NCI-H748 (cell line): ENCODE results near the gene GNAQ.
"Not testable (repeated sequence)": the region's sequence is repeated elsewhere in the genome, so short reads cannot be mapped to it uniquely, and the experiment has no call there.

Source experiments
- DNase-seq: peaks from one replicate; lab custom pipeline; 2025; ENCODE audit not compliant: unreplicated experiment; lab: John Stamatoyannopoulos, UW

The GNAQ gene

DNA sequence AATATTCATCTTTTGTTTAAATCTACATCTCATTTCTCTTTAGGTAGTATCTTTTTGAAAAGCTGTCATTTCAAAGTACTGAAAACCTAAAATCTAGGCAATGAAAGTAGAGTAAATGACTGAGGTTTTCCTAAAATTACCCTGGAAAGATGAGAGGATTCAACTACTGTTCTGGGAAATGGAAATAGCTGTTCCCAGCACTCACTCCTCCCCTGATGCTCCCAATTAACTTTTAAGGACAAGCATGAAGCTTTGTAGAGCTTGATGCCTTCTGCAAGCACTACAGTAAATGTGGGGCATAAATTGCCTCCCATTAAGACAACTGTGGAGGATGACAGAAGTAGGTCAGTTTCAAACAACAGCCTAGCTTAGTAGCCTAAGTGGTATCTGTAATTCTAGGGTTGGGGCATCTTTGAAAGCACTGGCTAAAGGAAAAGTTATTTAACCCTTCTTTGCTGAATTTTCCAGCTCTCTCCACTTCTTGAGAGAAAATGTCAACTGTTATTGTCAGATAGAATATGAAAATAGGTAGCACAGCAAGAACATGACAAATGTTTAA is 283.3 kb downstream of the GNAQ start:
- no peak for DNase-seq

DNA sequence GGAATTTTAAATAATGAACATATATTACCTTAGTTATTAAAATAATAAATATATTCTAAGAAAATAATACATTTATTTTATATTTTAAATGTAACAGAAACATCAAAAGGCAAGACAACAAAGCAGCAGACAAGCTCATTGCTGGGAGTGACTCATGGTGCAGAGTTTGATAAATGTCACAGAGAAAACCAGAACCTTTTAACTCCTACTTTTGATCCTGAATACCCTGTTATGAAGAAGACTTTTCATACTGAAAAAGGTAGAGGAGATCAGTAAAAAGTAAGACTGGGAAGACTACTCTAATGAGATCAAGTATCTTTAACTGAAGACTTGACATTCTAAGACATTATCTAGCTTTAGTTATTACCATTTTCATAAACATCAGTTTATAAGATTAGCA is 284.4 kb downstream of the GNAQ start:
- no peak for DNase-seq

DNA sequence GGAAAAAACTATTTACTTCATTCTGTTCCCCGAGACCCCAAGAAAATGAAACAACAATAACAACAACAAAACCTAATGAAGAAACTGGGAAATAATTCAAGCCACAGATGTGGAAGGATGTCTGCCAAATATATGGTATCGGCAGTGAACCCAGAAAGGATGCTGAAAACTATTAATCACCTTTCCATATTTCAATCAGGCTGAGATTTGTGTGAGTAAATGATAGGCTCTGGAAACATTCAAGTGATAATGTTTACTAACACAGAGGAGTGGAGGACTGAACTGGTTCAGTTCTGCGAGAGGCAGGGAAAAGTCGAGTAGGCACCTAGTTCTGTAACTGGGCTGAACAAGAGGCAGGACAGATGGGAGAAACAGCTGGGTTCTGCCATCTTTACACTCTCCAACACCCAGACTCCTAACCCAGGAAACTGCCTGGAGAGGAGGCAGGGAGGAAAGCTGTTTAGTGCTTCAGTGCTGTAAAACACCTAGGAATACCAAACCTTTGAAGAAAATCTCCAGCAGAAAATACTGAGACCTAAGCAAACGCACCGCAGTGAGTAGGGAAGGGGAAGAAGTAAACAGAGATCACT is 286.7 kb downstream of the GNAQ start:
- DNase-seq = no peak

DNA sequence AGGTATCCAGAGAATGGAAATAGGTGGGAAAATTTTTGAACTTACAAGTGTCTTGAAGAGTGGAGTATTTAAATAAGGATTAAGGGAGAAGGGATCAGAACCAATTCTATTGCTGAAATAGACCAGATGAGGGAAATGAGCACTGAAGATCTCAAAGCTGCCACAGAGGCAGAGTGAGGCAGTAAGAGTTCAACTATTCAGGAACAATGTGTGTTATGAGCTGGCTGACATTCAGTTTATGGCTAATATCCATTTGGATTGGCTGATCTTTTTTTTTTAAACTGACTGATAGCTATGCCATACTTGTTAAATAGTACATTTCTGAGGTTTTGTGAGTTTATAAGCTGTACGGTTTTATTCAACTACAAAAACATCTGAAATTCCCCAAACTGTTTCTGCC is 288.2 kb downstream of the GNAQ start:
- no peak for DNase-seq

DNA sequence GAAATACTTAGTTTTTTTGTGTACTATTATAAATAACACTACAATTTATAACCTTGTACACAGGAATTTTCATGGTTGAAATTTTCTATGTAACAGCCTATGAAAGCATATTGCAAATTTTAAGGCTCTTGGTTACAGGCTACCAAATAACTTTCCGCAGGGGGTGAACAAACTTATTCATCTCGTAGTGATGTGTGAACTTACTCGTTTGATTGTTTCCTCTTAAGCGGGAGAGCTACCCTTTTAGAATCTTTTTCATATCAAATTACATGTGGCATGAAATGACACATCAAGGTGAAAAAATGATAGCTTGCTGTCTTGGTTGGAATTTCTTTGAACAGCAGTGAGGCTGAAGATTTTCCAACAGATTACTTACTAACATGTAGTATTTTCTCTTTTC is 292.7 kb downstream of the GNAQ start:
- no peak for DNase-seq

DNA sequence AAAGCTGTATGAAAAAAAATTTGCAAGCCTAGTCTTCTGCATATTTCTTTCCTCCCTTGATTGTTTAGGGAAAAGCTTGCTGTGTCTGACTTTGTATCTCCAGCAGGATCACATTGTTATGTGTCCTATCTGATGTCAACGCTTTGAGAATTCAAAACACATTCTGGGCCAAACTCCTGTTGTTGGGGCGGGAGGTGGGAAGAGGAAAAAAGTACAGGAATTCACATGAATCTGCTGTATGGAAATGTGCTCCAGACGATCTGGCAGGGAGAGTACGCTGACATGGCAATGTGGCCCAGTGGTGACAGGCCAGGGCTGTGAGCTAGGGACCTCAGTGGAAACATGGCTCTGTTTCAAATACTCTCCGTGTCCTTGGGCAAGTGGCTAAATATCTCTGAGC is 296.1 kb downstream of the GNAQ start:
- no peak for DNase-seq

DNA sequence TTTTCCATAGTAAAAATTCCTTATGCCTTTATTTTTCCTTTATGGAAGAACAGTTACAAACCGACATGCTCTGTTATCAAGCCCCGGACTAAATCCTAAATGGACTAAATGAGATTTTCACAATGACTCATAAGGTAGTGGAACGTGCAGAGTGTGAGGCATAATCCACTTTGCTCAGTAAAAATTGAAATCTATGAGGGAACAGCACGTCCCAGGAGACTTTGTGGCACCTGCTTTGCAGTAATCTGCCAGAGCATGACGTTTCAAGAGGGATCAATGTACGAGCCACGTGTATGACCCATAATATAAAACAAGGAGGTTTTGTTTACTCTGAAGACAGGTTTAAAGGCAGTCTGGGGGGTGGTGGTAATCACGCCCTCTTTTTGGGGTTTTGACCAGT is 299.7 kb downstream of the GNAQ start:
- peak; percentile 13 for DNase-seq

DNA sequence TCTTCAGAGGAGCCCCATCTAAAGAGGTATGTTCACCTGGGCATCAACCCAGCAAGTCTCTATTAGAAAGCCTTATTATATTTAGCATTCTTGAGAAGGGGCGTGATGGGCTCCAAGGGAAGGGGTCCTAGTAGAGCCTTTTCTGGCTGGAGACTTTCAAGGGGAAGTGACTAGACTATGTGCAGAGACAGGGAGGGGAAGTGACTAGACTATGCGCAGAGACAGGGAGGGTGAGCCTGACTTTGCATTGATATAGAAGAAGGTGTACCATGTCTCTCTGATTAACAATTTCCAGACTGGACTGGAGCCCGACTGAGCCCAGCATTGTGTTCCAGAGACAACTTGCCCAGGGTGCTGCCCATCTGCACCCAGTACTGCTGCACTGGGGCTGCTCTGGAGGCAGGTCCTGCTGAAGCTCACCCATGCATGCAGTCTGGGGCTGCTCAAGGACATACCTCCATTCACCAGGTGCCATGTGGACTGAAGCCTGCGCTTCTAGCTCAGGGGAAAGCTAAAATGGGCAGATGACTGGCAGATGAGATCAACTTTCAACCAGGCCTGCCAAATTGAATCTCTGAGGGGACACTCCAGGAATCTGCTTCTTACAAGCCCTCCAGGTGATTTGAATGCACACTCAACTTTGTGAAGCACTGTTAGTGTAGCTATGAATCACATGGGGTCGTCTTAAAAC is 300.5 kb downstream of the GNAQ start:
- DNase-seq = no peak

DNA sequence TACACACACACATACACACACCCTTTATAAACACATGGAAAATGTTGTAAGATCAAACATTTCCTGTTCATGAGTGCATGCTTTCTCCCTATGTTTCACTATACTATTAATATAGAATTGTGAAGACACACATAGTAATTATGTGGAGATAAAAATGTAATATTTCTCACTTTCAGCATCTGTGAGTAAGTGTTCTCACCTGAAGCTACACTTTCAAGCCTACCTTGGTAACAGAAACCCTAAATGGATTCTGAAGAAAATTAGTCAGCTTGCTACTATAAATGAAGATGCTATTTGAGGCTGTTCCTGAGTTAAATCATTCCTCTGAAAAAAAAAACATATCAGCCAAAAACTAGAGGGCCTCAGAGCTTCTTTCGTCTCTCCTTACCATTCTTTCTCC is 302.4 kb downstream of the GNAQ start:
- DNase-seq = no peak

DNA sequence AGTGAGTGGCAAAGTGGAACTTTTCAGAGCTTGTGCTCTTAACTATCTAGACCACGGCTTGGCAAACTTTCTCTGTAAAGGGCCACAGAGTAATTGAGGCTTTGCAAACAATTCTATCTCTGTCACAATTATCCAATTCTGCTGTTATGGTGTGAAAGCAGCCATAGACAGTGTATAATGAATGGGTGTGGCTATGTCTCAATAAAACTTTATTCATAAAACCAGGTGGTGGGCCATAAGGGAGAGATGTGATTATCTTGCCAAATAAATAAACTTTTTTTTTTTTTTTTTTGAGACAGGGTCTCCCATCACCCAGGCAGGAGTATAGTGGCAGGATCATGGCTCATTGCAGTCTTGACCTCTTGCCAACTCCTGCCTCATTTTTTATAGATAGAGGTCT is 304.8 kb downstream of the GNAQ start:
- DNase-seq = no peak

DNA sequence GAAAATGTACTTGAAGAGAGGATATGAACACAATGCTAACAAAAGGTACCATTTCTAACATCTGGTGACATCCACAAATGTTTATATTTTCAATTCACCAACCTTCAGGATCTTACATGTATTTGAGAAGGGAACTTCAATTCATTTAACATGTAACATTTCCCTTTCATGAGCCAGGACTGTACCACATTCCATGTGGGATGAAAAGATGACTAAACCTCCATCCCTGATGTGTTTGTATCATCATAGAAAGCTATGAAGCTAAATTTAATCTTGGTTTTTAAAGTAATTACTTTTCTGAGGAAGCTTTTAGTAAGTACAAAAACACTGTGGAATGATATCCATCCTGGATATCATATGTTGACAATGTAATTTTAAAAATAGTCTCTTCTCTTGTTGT is 305.3 kb downstream of the GNAQ start:
- DNase-seq = no peak

DNA sequence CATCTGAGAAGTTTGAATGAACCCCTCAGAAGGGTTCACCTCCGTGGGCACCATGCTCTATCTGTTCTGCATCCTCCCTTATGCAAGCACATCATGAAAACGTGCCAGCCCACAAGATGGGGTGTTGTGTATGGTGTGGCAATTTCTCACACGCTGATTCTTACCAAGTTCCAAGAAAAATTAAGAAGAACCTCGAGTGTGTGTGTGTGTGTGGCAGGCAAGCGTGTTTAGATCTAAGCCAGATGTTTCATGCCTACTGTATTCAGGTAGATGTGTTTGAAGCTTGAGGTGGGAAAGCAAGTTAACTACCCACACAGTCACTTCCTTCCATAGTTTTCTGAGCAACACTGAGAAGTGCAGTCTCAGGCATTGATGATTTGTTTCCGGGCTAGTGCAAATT is 305.8 kb downstream of the GNAQ start:
- no peak for DNase-seq

DNA sequence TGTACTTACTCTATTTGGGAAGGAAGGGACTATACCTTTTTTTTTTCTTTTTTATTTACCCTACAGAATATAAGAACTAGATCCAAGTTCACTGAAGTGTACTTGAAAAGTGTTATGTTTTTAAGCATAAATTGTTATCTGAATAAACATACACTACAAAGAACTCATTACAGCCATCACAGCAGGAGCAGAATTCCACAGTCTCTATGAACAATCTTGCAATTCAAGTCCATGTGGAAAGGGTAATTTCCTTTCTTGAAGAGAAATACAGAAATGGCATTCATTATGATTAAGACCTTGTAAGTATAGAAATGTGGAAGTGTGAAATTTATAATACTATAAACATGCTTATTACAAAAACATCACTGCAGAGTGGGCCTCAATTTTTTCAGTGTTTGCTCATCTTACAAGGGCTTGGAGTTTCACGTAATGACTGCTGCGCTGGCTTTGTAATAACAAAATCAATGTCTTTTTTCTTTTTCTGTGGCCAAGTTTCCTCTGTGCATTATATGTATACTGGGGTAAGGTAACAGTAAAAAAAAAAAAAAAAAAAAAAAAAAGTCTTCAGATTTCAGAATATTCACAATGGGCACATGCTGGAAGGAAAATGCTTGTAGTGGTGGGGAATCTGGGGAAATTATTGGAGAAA is 306.4 kb downstream of the GNAQ start:
- DNase-seq = no peak

DNA sequence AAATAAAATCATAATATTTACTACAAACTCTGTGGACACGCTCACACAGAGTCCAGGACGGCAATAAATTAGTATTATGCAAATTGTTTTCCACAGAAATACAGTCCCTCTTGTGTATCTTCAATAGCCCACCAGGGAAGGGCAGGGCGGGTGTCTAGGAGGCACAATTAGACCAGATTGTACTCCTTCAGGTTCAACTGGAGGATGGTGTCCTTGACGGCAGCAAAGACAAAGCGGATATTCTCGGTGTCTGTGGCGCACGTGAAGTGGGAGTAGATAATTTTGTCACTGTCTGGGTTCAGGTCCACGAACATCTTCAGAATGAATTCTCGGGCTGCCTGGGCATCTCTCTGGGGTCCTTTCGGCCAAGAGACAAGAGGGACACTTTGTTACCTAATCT is 310.5 kb downstream of the GNAQ start:
- not testable (repeated sequence) for DNase-seq

DNA sequence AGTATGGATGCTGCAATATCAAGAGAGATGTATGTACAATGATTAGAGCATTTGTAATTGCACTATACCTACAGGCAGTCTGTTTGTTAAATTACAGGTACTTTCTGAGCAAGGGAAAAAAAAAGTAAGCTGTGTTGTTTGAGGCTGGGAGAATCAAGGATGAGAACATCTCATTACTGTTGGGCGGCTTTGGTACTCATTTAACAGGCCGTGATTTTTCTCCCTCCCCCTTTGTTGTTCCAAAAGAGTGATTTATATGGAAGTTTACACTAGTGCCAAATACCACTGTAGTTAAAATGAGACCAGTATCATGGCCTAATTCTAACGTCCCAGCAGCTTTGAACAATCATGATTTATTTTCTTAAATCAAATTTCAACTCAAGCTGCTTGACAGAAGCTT is 312.3 kb downstream of the GNAQ start:
- DNase-seq = no peak

DNA sequence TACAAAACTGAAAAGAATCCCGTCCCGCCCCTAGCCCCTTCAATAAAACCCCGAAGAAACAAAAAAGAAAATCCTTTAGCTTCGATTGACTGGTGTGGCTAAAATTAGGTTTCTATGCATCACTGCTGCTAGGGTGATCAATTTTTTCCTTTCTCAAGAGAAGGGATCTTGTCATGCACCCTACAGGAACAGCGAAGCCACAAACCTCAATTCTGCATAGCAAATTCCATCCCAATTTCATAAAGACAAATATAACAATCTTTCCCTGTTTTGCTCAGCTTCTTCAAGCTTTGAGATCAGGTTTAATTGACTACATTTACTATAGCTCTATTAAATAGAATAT is 313.3 kb downstream of the GNAQ start:
- DNase-seq = not testable (repeated sequence)

DNA sequence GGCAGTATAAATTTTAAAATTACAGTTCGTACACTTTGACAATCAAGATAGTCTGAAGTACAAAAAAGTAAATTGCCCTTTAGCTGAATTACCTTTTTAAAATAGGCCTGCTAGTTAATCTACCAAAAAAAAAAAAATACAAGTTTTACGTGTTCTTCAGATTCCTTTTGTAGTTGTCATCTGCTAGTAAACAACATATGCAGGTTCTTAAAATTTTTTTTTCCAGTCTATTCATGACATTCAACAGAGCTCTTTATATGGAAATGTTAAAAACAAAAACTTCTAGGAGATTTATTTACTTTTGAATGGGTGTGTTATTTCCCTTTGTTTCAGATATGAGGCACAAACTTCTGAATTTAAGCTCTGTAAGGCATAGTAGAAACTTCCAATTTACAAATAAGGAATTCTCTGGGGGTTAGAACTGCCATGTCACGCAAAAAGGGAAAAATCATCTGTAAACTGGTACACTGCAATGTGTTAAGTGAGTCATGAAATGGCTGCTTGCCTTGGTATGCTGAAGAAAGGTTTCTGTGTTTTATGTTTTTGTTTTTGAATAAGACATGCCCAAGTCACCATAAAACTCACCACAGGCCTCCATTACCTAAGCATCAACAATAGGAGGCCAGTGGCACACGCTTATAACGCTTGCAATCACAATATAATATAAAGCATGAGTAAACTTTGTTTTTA is 313.9 kb downstream of the GNAQ start:
- DNase-seq = not testable (repeated sequence)

DNA sequence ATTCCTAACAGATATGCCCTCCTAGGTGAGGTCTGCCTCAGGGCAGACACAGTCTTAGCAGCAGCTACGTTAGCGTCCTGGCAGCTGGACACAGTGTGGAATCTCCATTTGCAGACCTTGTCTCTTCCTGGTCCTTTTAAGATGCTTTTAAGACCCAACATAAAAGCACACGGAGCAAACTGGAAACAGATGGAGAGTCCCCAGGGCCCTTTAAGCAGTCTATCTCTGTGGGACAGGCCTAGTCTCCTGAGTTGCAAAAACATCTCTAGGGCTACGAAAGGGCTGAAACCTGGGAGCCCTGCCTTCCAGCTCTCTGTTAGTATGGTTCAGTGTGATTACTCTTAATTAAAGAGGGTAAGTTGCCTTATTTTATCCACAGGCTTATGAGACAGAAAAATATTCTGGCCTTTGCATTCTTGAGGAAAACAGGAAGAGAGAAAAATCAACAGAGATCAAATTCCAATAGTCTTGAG is 317.5 kb downstream of the GNAQ start:
- DNase-seq = no peak

DNA sequence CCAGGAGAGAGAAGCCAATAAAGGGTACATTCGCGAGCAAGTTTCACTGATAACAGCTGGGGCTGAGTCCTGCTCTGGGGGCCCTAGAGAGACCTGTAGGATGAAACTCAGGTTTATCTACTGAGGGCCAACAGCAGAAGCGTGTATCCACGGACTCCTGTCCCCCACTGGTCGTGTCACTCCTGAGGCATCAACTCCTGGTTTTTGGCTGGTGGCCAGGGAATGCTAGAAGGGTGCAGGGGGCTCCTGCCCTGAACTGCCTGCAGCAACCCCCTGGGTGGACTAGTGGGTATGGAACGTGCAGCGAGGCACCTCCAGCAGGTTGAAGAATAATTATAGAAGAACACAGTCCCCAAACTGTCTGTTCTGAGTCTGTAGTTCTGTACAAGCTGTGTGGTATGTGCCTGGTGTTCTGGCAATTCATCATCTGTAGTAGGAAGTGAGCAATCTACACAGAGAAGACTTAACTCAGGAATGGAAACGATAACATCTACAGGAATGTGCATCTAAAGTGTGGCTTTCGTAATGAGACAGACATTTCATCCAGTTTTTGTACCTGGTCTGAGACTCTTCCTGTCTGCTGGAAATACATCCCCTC is 319.0 kb downstream of the GNAQ start:
- no peak for DNase-seq

DNA sequence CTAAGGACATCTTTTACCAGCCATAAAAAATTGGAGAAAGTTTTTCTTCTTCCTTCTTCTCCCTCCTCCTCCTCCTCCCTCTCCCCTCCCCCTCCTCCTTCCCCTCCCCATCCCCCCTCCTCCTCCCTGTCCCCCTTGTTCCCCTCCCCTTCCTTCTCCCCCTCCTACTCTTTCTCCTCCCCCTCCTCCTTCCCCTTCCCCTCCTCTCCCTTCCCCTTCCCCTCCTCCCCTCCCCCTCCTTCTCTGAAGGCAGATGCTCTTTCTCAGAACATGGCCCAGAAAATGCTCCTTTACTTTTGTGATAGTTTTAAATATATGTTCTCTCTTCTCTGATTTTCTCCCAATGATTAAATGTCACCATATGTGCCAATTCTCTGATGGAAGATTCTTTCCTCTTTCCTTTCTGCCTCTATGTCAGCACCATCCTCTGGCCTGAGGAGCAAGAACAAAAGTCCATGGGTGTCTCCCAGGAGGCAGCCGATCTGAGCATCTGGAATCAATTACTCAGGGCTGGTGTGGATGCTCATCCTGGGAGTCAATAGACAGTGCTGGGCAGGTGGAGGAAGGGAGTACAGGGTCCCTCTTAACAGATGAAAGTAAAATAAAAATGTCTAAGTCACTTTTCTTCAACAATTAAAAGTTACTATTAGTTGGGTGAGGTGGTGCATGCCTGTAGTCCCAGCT is 320.5 kb downstream of the GNAQ start:
- no peak for DNase-seq

DNA sequence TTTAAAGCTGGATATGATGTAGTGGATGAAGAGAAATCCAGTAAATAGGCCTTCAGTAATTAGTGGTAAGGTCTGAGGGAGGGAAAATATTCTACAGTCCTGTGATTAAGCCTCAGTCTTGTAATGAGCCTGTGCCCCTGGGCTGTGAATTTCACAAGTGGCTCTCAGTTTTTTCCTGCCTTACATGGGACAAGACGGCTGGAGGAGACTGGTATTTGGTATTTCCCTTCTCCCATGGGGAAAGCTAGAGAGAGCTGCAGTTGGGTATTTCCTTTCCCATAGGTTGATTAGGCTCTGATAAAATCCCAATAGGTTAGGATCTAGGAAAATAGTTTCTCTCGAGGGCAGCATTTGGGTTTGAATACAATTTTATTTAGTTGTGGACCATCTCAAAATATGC is 321.3 kb downstream of the GNAQ start:
- DNase-seq = no peak
